Kidney capillary endothelial cell (primary cell): ENCODE data around the gene CFC1.
"Not testable (repeated sequence)": the region's sequence is repeated elsewhere in the genome, so short reads cannot be mapped to it uniquely, and the experiment has no call there.

Experiments
- DNase-seq: peaks from one replicate; pipeline ENCODE4 v3.0.0-alpha.2; 2018; ENCODE audit warnings: low spot score

CFC1 gene

DNA sequence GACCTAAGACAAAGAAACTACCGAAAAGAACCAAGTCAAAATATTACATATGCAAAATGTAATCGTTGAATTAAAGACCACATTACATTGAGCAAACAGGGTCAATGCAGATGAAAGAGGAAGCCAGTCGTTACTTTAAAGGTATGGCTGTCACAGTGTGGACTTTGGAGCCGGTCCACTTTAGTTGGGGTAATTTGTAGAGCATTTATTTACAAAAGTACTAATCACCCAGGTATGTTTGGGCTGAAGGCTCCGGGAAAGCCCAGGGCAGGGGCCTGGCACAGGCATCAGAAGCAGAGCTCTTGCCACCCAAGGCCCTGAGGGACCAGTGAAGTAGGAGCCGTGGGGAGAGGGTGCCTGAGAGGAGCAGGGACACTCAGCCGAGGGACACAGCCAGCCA, 15.8 kb downstream of the CFC1 start:
- not testable (repeated sequence) for DNase-seq

GRCh38 chr2:130582970-130583369, 16.4 kb downstream of the CFC1 start:
- not testable (repeated sequence) for DNase-seq

DNA sequence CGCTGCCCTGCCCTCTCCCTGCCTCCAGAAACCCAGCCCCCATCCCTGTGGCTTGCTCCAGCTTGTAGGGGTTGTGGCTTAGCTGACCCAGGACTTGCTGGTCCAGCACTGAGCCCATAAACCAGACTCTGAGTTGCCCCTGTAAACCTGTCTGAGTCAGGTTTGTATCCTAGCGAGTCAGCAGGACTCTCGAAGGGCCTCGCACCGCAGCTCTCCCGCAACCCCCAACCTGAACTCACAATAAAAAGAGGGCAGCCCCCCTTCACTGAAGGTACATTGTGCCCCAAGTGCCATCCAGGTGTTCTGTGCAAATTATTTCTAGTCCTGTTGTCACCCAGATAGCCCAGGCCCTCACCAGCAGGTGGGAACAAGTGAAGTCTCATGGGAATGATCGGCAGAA, 17.9 kb downstream of the CFC1 start:
- DNase-seq = not testable (repeated sequence)

DNA sequence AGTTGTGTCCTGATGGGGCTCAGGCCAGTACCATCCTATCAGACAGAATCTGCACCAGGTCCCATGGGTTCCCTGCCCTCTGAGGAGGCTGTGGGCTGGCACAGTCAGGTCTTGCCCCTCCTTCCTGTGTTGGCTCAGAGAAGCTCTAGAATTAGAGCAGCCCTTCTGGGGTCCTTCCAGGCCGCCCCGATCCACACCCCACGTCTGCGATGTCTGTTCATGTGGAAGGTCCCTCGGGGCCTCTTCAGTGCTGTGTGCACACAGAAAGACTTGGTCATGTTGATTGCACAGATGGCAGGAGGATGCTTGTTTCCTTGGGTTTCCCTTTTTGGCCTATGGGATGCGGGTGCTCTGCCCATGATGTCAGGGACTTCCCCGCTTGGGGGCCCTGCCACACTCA, 20.3 kb downstream of the CFC1 start:
- not testable (repeated sequence) for DNase-seq

- not testable (repeated sequence) for DNase-seq
These were observed 21.8 kb downstream of the CFC1 start for GRCh38 chr2:130577559-130577958.

DNA sequence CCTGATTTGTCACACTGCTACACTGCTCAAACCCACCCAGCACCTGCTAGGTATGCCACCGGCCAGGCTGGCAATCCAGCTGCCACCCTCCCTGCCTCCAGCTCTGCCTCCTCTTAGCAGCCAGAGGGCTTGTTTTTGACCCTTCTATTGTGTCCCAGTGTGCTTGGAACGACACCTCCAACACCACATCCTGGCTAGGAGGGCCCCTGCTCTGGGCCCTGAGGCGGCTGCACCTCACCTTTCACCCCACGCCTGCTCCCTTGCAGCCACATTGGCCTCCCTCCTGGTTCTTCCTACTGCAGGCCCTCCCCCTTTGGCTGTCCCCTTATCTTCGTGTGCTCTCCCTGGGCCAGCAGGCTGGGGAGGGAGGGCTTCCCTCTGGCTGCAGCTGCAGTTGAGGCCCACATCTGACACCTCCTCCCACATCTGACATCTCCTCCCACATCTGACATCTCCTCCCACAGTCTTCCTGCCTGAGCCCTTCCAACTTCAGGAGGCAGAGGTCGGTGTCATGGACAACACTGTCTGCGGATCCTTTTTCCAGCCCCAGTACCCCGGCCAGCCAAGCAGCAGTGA, 23.1 kb downstream of the CFC1 start:
- not testable (repeated sequence) for DNase-seq

- DNase-seq = not testable (repeated sequence)
These were observed 25.1 kb downstream of the CFC1 start for GRCh38 chr2:130574230-130574629.

- DNase-seq = not testable (repeated sequence)
These were observed 27.4 kb downstream of the CFC1 start for GRCh38 chr2:130571929-130572328.

DNA sequence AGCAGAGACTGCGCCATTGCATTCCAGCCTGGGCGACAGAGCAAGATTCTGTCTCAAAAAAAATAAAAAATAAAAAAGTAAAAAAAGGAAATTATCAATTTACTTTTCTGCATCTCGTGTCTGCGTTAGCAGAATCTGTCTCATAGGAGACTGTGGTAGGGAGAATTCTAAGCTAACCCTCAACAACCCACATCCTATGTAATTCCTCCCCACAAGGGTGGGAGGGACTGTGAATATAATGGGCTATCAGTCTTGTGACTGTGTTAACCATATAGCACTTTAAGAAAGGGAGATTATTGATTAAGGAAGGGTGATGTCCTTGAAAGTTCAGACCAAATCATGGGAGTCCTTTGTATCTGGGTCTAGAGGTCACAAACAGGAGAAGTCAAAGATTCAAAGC, 33.2 kb downstream of the CFC1 start:
- not testable (repeated sequence) for DNase-seq

GRCh38 chr2:130556441-130556840, 42.9 kb downstream of the CFC1 start:
- not testable (repeated sequence) for DNase-seq

- DNase-seq = not testable (repeated sequence)
These were observed 45.2 kb downstream of the CFC1 start for GRCh38 chr2:130554178-130554577.

- not testable (repeated sequence) for DNase-seq
These were observed 49.9 kb downstream of the CFC1 start for GRCh38 chr2:130549475-130549874.

GRCh38 chr2:130548418-130548817, 51.0 kb downstream of the CFC1 start:
- DNase-seq = not testable (repeated sequence)

GRCh38 chr2:130544978-130545377, 54.4 kb downstream of the CFC1 start:
- DNase-seq = not testable (repeated sequence)

- DNase-seq = not testable (repeated sequence)
These were observed 55.4 kb downstream of the CFC1 start for GRCh38 chr2:130543785-130544528.

DNA sequence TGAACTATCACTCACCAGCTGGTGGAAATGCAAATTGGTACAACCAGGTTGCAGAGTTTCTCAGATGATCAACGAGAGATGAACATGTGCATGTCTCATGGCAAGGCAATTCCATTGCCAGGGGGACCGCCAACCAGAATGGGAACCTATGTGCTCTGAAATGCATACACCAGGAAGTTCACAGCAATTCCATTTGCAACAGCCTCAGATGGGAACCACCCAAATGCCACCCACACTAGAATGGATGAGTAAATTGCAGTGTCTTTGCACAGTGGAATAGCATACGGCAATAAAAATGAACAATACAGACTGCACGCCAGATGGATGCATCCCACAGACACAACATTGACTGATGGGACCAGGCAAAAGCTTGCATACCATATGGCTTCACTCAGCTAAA, 56.6 kb downstream of the CFC1 start:
- not testable (repeated sequence) for DNase-seq
